Fibroblast of upper back skin (primary cell): ENCODE results near the gene PYURF.

Experiments used
- DNase-seq: peaks from one replicate; pipeline ENCODE4 v3.0.0-alpha.2; 2013

The PYURF gene, protein sequence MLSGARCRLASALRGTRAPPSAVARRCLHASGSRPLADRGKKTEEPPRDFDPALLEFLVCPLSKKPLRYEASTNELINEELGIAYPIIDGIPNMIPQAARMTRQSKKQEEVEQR

DNA sequence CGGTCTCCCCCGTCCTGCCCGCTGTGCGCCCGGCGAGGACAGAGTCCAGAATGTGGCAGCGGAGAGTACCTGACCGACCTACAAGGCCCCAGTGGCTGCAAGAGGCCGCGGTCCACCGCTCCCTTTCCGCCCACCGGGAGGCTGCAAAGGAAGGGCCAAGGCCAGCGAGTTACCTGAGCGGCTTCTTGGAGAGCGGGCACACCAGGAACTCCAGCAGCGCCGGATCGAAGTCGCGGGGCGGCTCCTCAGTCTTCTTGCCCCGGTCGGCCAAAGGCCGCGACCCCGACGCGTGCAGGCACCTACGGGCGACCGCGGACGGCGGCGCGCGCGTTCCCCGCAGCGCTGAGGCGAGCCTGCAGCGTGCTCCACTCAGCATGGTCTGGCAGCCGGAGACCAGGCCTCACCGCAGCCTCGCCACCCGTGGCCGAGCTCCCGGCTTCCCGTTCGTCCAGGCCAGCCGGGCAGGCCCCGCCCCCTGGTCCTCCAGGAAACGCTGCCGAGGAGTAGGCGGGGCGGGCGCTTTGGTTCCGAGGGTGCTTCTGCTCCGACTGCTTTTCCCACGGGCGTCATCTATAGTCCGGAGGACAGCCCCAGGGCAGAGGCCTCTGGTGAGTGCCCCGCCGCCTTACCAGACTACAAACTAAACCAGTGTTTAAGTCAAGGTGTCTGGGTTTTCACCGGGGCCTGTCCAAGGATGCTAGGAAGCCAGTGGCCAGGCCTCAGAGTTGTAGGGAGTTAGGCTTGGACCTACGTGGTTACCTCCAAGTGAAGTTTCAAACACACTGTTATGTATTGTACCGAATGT is at the start of gene PYURF:
TSS of gene PYURF (minus strand) at position 452 of the 805 bp plus-strand sequence. CDS start at position 376, 76 bp downstream.
- peak; percentile 91 for DNase-seq

- peak; percentile 45 for DNase-seq
Observed at GRCh38 chr4:88570001-88570400, 46.4 kb upstream of the PYURF start.

- peak; percentile 7 for DNase-seq
Observed at GRCh38 chr4:88567591-88567990, 44.0 kb upstream of the PYURF start.

- DNase-seq: no peak
Observed at GRCh38 chr4:88549815-88550214, 26.2 kb upstream of the PYURF start.

DNA sequence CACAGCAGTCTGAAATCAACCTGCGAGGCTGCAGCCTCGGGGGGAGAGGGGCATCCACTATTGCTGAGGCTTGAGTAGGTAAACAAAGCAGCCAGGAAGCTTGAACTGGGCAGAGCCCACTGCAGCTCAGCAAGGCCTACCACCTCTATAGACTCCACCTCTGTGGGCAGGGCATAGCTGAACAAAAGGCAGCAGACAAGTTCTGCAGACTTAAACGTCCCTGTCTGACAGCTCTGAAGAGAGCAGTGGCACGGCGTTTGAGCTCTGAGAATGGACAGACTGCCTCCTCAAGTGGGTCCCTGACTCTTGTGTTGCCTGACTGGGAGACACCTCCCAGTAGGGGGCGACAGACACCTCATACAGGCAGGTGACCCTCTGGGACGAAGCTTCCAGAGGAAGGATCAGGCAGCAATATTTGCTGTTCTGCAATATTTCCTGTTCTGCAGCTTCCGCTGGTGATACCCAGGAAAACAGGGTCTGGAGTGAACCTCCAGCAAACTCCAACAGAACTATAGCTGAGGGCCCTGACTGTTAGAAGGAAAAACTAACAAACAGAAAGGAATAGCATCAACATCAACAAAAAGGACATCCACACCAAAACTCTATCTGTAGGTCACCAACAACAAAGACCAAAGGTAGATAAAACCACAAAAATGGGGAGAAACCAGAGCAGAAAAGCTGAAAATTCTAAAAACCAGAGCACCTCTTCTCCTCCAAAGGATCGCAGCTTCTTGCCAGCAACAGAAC is 15.9 kb upstream of the PYURF start:
- peak; percentile 57 for DNase-seq

GRCh38 chr4:88537709-88538108 is 14.1 kb upstream of the PYURF start:
- no peak for DNase-seq

DNA sequence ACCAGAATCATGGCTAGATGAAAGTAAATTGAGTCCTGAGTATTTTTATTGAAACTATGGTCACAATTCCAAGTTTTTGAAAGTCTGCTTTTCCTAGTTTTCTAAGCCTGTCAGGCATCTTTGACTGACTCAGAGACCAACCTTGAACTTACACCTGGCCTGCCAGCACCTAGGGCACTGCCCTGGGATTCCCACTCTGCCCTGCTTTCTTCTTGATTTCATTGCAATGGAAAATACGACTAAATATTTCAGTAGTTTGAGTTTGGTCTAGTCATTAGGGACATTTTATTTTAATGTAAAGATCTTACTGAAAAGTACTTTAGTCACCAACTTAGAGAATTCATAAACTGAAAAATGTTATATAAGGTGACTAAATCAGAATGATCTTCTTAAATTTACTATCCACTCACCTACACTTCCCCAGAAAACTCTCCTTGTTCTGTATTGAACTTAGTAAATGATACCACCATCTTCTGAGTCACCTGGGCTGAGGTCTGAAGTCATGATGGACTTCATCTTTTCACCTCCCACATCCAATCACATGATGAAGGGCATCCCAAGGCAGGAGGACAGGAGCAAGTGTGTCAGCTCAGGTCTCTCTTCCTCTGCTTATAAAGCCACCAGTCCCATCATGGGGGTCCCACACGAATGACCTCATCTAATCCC is 11.6 kb upstream of the PYURF start:
- DNase-seq: no peak

DNA sequence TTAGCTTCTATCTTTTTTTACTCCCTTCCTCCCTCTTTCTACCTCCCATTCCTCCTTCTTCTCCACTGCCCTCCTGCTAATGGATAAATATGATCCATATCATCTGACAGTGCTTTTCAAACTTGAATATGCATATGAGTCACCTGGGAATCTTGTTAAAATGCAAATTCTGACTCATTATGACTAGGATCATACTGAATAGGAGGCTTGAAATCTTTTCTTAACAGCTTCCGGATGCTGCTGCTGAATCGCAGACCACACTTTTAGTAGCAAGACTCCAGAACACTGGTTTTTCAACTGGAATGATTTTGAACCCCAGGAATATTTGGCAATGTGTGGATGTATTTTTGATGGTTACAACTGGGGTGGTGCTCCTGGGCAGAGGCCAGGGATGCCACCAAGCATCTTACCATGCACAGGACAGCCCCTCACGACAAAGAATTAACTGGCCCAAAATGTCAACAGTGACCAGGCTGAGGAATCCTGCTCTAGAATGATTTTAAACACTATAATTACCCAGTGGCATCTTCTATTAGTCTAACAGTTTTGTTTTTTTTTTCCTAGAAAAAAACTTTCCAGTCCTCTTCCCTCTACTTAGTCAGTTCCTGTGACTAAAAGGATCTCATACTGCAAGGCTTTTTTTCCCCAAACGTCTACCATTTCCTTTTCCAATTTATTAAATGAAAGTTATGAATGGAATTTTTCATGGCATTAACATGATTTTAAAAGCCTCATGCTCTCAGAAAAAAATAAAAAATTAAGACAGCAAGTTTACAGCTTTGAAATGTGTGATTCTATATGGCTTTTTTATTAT is 10.6 kb upstream of the PYURF start:
- DNase-seq: peak; percentile 93

DNA sequence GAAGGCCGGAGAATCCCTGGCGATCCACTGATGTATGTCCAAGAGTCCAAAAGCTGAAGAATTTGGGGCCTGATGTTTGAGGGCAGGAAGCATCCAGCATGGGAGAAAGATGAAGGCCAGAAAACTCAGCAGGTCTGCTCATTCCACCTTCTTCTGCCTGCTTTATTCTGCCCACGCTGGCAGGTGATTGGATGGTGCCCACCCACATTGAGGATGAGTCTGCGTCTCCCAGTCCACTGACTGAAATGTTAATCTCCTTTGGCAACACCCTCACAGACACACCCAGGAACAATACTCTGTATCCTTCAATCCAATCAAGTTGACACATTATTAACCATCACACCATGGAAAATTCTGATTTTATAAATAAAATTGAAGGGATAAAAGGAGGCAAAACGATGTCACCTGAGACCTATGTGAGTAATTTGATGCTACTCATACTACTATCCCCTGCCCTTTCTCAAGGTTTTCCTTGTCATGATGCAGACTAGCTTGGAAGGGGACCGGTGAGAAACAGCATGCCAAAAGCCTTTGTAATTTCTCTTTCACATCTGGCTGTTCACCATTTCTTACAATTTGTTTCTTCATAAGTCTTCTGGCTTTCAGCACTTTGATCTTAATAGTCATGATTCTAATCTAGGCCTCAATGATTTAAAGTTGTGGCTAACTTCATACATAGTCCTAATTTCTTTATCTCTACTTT is 9.7 kb upstream of the PYURF start:
- DNase-seq: peak; percentile 79

GRCh38 chr4:88531549-88531948 is 8.0 kb upstream of the PYURF start:
- no peak for DNase-seq

DNA sequence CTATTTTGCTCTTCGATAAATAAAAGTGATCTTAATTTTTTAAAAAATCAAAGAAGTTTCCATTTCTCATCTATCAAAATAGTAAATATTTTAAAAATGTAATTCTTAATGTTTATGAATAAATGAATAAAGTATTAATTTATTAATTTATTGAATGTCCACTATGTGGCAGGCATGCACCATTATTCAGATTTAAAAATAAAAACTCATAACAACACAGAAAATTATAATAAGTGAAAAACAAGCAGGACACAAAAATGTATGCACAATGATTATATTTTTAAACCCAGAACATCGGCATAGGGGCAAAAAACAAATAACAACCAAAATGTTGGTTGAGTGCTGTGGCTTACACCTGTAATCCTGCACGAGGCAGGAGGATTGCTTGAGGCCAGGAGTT is 5.3 kb upstream of the PYURF start:
- no peak for DNase-seq

- DNase-seq: no peak
Observed at GRCh38 chr4:88527787-88528186, 4.2 kb upstream of the PYURF start.

- DNase-seq: peak; percentile 27
Observed at GRCh38 chr4:88526221-88526815, 2.7 kb upstream of the PYURF start.

DNA sequence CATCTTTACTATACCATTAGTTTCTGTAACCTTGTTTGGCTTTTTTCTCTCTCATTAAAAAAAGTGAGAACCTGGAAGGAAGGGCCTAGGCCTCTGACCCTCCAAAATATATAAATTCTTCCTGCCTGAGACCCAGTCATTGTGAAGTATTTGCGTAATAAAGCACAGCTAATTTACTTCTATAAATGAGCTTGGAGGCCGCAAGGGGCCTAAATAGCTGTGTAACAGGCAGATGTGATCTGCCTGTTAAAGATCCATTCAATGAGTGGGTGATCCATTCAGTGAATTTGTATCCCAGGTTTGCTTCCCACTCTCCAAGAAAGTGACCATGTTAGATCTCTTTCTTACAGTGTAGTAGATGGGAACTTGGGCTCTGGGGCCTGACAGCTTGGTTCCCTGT is 595 bp upstream of the PYURF start:
- no peak for DNase-seq

GRCh38 chr4:88522702-88523324 is 763 bp downstream of the PYURF start:
- no peak for DNase-seq

GRCh38 chr4:88518911-88519310 is 4.7 kb downstream of the PYURF start:
- DNase-seq: no peak

- DNase-seq: no peak
Observed at GRCh38 chr4:88517825-88518224, 5.8 kb downstream of the PYURF start.

DNA sequence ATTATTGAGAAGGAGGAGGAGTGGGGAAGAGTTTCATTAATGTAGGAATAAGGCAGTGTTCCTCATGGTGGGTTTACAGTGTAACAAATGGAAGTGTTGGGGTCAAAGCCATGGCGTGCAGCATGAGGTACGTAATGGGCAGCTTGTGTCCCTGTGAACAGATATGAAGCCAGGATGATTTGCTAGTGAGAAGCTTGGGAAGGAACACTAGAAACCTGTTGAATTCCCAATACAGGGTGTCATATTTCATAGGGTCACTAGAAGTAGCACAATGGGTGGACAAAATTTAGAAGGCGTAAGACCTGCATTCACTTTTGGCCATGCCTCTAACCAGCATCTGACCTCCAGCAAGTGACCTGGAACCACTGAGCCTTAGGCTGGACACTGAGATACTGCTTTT is 6.8 kb downstream of the PYURF start:
- DNase-seq: no peak

DNA sequence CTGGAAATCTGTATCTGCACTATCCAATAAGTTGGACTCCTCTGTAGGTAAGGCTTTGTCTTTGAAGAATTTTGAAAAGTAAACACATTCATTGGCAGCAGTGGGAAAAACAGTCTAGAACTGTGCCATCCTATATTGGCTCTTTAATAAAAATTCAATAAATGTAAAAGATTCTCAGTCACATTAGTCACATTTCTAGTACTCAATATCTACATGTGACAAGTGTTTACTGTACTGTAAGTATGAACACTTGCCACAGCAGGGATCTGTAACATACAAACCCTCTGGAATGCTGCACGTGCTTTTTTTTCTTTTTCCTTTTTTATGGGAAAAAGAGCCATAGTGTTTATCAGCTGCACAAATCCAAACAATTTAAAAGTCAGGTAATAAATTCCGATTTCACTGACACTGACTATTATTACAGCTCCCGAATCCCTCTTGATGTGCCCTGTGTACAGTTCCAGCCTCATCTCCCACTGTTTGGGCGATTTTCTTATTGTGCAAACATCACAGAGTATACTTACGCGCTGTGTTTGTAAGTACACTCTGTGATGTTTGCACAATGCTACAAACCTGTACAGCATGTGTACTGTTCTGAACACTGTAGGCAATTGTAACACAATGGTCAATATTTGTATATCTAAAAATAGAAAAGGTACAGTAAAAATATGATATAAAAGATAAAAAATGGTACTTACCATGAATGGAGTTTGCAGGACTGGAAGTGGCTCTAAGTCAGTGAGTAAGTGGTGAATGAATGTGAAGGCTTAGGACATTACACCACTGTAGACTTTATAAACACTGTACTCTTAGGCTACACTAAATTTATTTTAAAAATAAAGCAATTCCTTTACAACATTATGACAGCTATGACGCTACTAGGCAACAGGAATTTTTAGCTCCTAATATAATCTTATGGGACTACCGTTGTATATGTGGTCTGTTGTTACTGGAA is 8.7 kb downstream of the PYURF start:
- no peak for DNase-seq

DNA sequence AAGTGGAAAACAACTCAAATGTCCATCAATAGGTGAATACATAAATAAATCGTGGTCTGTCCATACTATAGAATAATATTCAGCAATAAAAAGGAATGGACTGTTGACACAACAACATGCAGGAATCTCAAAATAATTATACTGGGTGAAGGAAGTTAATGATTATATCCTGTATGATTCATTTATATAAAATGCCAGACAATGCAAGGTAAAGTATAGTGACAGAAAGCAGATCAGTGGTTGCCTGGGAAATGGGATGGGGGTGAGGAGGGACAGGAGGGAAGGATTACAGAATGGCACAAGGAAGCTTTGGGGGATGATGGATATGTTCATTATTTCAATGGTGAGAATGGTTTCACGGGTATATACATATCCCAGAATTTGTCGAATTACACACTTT is 12.3 kb downstream of the PYURF start:
- no peak for DNase-seq
